GM23248 (cell line): Measurements from ENCODE around the gene SYS1.

Source experiments
- EZH2 ChIP-seq: fragments of 200-600 bp; sonication (generic); IDR thresholded peaks from 2 replicates; pipeline ENCODE4 v1.6.1; 2018; ENCODE audit warnings: antibody characterized with exemption, mild to moderate bottlenecking; ENCODE audit not compliant: insufficient read depth, poor library complexity, severe bottlenecking
- EZH2phosphoT487 ChIP-seq: fragments of 200-600 bp; sonication (generic); IDR thresholded peaks from 2 replicates; pipeline ENCODE4 v1.6.1; 2018; ENCODE audit warnings: antibody characterized with exemption, moderate library complexity, mild to moderate bottlenecking, low read depth; ENCODE audit not compliant: insufficient read depth

DNA sequence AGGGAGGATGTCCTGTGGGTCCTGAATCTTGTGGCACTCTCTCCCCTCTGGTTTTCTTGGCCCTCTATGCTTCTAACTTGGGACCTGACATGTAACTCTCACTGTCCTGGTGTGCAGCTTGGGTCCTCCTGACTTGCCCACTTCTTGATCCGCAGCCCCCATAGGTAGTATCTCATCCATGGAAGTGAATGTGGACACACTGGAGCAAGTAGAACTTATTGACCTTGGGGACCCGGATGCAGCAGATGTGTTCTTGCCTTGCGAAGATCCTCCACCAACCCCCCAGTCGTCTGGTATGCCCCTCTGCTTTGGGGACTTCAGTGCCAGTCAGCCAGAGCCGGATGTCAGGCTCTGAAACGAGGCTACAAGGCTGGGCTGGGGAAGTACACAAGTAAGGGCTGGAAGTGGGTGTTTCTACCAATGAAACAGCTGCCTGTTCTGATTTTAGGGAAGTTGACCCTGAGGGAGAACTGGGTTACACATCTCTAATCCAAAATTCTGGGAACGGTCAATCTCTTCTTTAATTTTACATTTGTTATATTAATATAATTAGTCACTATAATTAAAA is 45.8 kb downstream of the SYS1 start:
- TF ChIP-seq EZH2phosphoT487: no peak
- TF ChIP-seq EZH2: no peak
